ENCODE data around the gene EIF2B4. TPM values are rescaled to one million over a fixed set of nuclear protein-coding genes. Genes with fewer than 3 reads are reported as not detected.

The EIF2B4 gene
- polyA plus RNA-seq, 1 donor (not counting 4 experiments of a cell fraction or from before 2014, with no cell fraction given) = 54.9 TPM

DNA sequence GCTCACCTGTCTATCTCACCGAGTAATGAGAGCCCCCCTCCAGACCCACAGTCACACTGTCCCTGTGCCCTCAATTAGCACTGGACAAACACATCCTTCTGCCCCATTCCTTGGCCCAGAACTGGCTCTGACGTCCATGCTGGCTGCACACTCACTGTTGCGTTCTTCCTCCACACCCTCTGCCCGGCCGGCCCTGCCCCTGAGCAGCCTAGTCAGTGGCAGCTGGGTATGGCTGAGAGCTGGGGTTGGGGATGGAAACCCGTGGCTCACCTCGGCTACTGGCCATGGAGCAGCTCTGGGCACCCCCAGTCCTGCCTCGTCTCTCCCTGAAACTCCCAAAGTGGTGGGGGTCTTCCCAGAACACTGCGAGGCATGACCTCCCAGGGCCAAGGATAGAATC lies 55.4 kb downstream of the EIF2B4 start:
- no peak for DNase-seq (ENCODE audit: low read depth, low spot score)
- dilution Hi-C loops (cut with MboI; ENCODE audit: extremely low pct_ligation_motif_present, low sequenced_read_pairs) = no loop called here
- Histone ChIP-seq H3K4me2 (ENCODE audit: control insufficient read depth, extremely low read depth, insufficient read depth, low read depth, low read length) (no peak overlapping the region), H4K20me1 (ENCODE audit: control insufficient read depth, extremely low read depth, insufficient read depth, low read length) (peaks cover 6% of the 10 kb centered on the region), H3K9me1 (ENCODE audit: control insufficient read depth, extremely low read depth, insufficient read depth, low read length) (no peaks in the 10 kb centered on the region), H3K4me3 (ENCODE audit: control insufficient read depth in 2 of 3, extremely low read depth in 1 of 3, insufficient read depth in 2 of 3, low read depth in 1 of 3, low read length in 3 of 3) (no peak overlapping the region), H3K4me1 (ENCODE audit: control insufficient read depth, extremely low read depth, insufficient read depth, low read length) (no peaks in the 10 kb centered on the region), H3K79me2 (ENCODE audit: control insufficient read depth, insufficient read depth, low read length) (no peaks in the 10 kb centered on the region), H3K27me3 (ENCODE audit: control insufficient read depth, extremely low read depth, insufficient read depth, low read length) (no peaks in the 10 kb centered on the region), H3K27ac (ENCODE audit: control insufficient read depth, insufficient read depth, low read length) (no peak overlapping the region), H3K9me3 (ENCODE audit: control insufficient read depth, low read depth, low read length) (no peaks in the 10 kb centered on the region), H3K9ac (ENCODE audit: control insufficient read depth, extremely low read depth, insufficient read depth, low read length) (no peak overlapping the region), H2AFZ (ENCODE audit: control insufficient read depth, low read length) (no peak overlapping the region), H3K36me3 (ENCODE audit: control insufficient read depth in 2 of 2, extremely low read depth in 1 of 2, insufficient read depth in 2 of 2, low read length in 2 of 2) (peaks cover 6 to 15% of the 10 kb centered on the region in 2 experiments)
- TF ChIP-seq, protein P1, sequence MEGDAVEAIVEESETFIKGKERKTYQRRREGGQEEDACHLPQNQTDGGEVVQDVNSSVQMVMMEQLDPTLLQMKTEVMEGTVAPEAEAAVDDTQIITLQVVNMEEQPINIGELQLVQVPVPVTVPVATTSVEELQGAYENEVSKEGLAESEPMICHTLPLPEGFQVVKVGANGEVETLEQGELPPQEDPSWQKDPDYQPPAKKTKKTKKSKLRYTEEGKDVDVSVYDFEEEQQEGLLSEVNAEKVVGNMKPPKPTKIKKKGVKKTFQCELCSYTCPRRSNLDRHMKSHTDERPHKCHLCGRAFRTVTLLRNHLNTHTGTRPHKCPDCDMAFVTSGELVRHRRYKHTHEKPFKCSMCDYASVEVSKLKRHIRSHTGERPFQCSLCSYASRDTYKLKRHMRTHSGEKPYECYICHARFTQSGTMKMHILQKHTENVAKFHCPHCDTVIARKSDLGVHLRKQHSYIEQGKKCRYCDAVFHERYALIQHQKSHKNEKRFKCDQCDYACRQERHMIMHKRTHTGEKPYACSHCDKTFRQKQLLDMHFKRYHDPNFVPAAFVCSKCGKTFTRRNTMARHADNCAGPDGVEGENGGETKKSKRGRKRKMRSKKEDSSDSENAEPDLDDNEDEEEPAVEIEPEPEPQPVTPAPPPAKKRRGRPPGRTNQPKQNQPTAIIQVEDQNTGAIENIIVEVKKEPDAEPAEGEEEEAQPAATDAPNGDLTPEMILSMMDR (optimal IDR thresholded peaks at IDR 0.05 in 1 of 3, IDR thresholded peaks at IDR 0.05 in 1 of 3, conservative IDR thresholded peaks at IDR 0.05 in 1 of 3; ENCODE audit: extremely low read depth in 1 of 3, insufficient read depth in 2 of 3, low read length in 3 of 3) = no peak
- TF ChIP-seq EZH2 (IDR thresholded peaks at IDR 0.05; ENCODE audit: low read length) = no peak
- no peak for FAIRE-seq

Other genes with a start within 250 kb of the EIF2B4 start
- gene ABHD1, start 246.5 kb downstream of the EIF2B4 start, polyA plus RNA-seq = not detected in 3 replicates
- 48.7 to 51.0 TPM (median 50.9 TPM) in 3 replicates for gene PREB, start 235.7 kb downstream of the EIF2B4 start, polyA plus RNA-seq
- gene PRR30, start 230.9 kb downstream of the EIF2B4 start, polyA plus RNA-seq = not detected in 3 replicates
- gene TCF23, start 221.3 kb downstream of the EIF2B4 start, polyA plus RNA-seq = not detected in 3 replicates
- 154 to 168 TPM (median 156 TPM) in 3 replicates for gene ATRAID, start 158.3 kb downstream of the EIF2B4 start, polyA plus RNA-seq
- gene SLC5A6, start 158.1 kb downstream of the EIF2B4 start, polyA plus RNA-seq = 55.1 to 72.3 TPM (median 60.4 TPM) in 3 replicates
- 17.1 to 33.3 TPM (median 21.0 TPM) in 3 replicates for gene CAD, start 153.0 kb downstream of the EIF2B4 start, polyA plus RNA-seq
- gene SLC30A3, start 107.3 kb downstream of the EIF2B4 start, polyA plus RNA-seq = not detected in 3 replicates
- gene DNAJC5G, start 94.9 kb downstream of the EIF2B4 start, polyA plus RNA-seq = not detected in 3 replicates
- gene TRIM54, start 87.9 kb downstream of the EIF2B4 start, polyA plus RNA-seq = not detected in 3 replicates
- 0.08 to 0.59 TPM (median 0.10 TPM) in 3 replicates for gene UCN, start 61.9 kb downstream of the EIF2B4 start, polyA plus RNA-seq
- 117 to 162 TPM (median 125 TPM) in 3 replicates for gene MPV17, start 47.2 kb downstream of the EIF2B4 start, polyA plus RNA-seq
- 44.7 to 53.4 TPM (median 51.3 TPM) in 3 replicates for gene GTF3C2, start 13.6 kb downstream of the EIF2B4 start, polyA plus RNA-seq
- 79.4 to 101 TPM (median 83.3 TPM) in 3 replicates for gene SNX17, start 278 bp upstream of the EIF2B4 start, polyA plus RNA-seq
- gene ZNF513, start 10.4 kb upstream of the EIF2B4 start, polyA plus RNA-seq = 8.8 to 14.3 TPM (median 8.9 TPM) in 3 replicates
- gene PPM1G, start 39.3 kb upstream of the EIF2B4 start, polyA plus RNA-seq = 31.8 to 86.8 TPM (median 55.5 TPM) in 3 replicates
- gene NRBP1, start 58.3 kb upstream of the EIF2B4 start, polyA plus RNA-seq = 144 to 157 TPM (median 148 TPM) in 3 replicates
- gene KRTCAP3, start 72.0 kb upstream of the EIF2B4 start, polyA plus RNA-seq = 8.6 to 22.9 TPM (median 14.7 TPM) in 3 replicates
- 10.4 to 14.4 TPM (median 12.7 TPM) in 3 replicates for gene IFT172, start 119.4 kb upstream of the EIF2B4 start, polyA plus RNA-seq
- gene FNDC4, start 124.9 kb upstream of the EIF2B4 start, polyA plus RNA-seq = 6.3 to 13.0 TPM (median 9.9 TPM) in 3 replicates
- 0.18 to 0.30 TPM (median 0.27 TPM) in 3 replicates for gene GCKR, start 126.5 kb upstream of the EIF2B4 start, polyA plus RNA-seq
- gene ZNF512, start 212.7 kb upstream of the EIF2B4 start, polyA plus RNA-seq = 10.3 to 16.6 TPM (median 11.0 TPM) in 3 replicates

Data from keratinocyte (primary cell).